Astrocyte of the cerebellum (primary cell): Measurements from ENCODE around the gene FBXL17.

Source experiments
- DNase-seq: peaks from one replicate; pipeline ENCODE4 v3.0.0-alpha.2; 2011; ENCODE audit warnings: low read depth
- H3K4me3 ChIP-seq: 2 replicates; pipeline ENCODE4 v1.5.1; 2011; ENCODE audit warnings: mild to moderate bottlenecking, low read depth, low read length, moderate library complexity
- CTCF ChIP-seq: IDR thresholded peaks from 2 replicates; pipeline ENCODE4 v1.5.1; 2012; ENCODE audit warnings: low read length, low read depth, moderate library complexity, mild to moderate bottlenecking; ENCODE audit errors: missing control alignments
- in situ Hi-C: cut with HindIII; loops from 2 replicates; pipeline ENCODE4 v1.10.0; 2017; ENCODE audit warnings: low sequenced_read_pairs

The FBXL17 gene

DNA sequence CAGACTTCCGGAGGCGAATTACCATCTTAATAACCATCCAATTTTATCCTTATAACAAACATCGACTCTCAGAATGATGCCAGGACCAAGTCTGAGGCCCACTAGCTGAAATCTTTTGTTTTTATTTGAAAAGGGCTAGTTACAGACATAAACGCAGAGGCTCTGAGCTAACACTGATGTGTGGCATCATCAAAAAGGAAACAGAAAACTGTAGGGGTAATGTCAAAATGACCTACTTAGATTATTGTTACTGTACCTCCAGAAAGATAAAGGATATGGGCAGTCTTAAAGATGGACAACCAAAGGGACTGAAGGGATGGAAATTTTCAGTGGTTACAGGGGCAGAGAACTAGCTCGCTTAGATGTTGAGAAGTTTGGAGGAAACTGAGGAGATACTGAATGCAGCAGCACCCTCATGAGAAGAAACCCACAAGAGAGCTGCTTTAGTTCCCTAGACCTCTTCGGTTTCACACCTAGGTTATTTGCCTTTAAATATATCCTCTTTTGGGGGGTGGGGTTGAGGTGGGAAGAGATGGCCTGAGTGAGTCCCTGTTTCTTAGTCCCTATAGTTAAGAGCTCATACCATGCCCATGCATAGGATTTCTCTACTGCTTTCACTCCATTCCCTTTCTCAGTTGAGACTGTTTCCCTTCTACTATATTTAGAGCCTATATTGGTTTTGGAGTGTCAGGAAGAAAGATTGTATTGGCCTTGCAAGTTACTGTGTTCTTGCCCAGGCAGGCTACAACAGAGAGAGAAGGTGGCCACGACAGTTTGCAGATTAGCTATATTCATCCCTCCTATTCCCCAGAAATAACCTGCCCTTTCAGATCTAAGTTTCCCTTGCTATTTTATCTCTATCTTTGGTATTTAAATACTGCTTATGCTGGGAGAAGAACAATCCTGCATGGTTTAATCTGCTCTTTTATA, 390.8 kb downstream of the FBXL17 start:
- no peak for TF ChIP-seq CTCF
- no peak for DNase-seq
- in situ Hi-C loops, result no loop called here
- no peak overlapping the region for H3K4me3 ChIP-seq

DNA sequence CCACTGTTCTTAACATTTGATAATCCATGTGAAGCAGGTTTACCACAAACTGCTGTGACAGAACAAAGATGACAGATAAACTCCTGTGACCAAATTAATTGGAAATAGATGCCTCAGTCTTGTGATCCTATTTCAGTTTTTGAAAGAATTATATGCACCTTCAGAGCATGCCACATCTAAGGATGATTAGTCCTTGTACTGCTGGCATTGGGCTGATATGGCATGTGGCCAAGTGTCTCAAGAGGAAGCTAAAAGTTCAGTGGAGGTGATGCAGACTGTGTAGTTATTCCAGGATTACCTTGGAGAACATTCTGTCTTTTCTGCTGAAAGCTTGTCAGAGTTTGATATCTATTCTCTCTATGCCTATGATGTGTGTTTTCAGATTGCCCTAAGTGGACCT, 396.8 kb downstream of the FBXL17 start:
- in situ Hi-C loops, result no loop called here
- DNase-seq, result no peak
- no peak overlapping the region for H3K4me3 ChIP-seq
- no peak for TF ChIP-seq CTCF

DNA sequence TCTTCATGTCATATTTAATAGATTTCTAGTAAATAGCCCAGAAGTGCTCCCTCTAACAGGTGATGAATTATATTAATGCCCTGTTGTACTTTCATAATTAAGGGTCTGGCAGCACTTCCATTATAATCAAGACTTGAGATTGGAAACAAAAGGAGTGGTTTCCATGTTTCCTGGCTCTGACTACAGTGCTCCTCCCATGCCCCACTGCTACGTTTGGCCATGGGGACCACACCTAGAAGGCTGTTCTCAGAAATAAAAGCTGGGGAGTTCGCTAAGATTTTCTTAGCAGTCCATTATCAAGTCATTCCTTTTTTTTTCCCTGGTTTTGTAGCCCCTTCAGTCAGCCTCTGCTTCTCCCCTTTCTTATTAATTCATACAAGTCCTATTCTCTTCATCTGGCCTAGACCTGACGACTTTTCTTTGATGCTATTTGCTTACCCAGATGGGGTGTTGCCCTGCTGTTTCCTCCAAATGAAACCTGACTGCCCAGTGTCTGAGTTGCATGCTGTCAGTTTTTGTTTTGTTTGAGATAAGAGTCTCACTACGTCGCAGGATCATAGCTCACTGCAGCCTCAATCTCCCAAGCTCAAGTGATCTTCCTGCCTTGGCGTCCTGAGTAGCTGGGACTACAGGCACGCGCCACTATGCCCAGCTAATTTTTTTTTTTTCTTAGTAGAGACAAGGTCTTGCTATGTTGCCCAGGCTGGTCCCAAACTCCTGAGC, 399.0 kb downstream of the FBXL17 start:
- H3K4me3 ChIP-seq, result no peak overlapping the region
- TF ChIP-seq CTCF, result no peak
- no peak for DNase-seq
- in situ Hi-C loops, result no loop called here

GRCh38 chr5:107980923-107981692, 400.8 kb downstream of the FBXL17 start:
- in situ Hi-C loops, result no loop called here
- no peak for TF ChIP-seq CTCF
- no peak overlapping the region for H3K4me3 ChIP-seq
- DNase-seq, result no peak

DNA sequence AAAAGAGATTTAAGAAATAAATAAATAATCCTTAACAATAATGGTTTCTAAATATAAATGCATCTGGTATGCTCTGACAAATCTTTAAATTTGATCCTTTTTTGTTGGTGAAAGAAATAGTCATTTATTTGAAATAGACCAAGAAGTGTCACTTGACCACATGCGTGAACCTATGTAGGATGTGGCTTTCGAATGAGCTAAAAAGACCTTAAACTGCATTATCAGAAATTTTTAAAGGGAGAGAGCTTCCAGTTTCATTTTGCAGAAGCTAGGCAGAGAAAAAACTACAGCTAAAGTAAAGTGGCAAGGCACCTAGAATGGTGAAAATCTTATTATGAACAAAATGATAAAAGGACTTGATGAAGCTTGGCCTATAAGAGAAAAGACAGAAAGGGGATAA, 402.0 kb downstream of the FBXL17 start:
- TF ChIP-seq CTCF, result no peak
- in situ Hi-C loops, result no loop called here
- no peak for DNase-seq
- H3K4me3 ChIP-seq, result no peak overlapping the region

- no peak overlapping the region for H3K4me3 ChIP-seq
- in situ Hi-C loops, result no loop called here
- peak; percentile 47 for DNase-seq
- no peak for TF ChIP-seq CTCF
These were observed 402.6 kb downstream of the FBXL17 start for GRCh38 chr5:107979291-107979690.
